ENCODE data around the gene RAP2C.

Gene RAP2C

DNA sequence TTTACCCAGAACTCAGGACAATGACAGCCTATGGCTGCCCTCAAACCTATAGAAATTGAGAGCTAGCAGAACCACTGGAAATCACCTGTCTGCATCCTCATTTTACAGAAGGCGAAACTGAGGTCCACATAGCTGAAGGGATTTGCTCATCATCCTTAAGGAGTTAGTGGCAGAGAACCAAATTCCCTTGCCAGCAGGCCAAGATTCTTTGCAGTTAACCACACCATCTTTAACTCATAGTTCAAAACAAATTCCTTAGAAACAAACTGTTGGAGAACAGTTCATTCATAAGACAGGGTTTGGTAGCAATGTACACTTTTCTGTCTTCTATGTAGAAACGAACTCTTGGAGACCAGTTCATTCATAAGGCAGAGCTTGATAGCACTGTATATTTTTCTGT is 37.9 kb upstream of the RAP2C start:
- Histone ChIP-seq H3K4me3 (replicated peaks; ENCODE audit: low read depth, low read length) (no peak overlapping the region), H3K27me3 (replicated peaks; ENCODE audit: control insufficient read depth, insufficient read depth, low read length) (no peaks in the 10 kb centered on the region), H3K36me3 (ENCODE audit: control insufficient read depth, insufficient read depth, low read length) (no peaks in the 10 kb centered on the region)
- DNase-seq (ENCODE audit: extremely low read depth, insufficient read length): no peak
- TF ChIP-seq, protein P1, sequence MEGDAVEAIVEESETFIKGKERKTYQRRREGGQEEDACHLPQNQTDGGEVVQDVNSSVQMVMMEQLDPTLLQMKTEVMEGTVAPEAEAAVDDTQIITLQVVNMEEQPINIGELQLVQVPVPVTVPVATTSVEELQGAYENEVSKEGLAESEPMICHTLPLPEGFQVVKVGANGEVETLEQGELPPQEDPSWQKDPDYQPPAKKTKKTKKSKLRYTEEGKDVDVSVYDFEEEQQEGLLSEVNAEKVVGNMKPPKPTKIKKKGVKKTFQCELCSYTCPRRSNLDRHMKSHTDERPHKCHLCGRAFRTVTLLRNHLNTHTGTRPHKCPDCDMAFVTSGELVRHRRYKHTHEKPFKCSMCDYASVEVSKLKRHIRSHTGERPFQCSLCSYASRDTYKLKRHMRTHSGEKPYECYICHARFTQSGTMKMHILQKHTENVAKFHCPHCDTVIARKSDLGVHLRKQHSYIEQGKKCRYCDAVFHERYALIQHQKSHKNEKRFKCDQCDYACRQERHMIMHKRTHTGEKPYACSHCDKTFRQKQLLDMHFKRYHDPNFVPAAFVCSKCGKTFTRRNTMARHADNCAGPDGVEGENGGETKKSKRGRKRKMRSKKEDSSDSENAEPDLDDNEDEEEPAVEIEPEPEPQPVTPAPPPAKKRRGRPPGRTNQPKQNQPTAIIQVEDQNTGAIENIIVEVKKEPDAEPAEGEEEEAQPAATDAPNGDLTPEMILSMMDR (IDR thresholded peaks at IDR 0.05; ENCODE audit: insufficient read depth, low read length, poor library complexity, severe bottlenecking): no peak

DNA sequence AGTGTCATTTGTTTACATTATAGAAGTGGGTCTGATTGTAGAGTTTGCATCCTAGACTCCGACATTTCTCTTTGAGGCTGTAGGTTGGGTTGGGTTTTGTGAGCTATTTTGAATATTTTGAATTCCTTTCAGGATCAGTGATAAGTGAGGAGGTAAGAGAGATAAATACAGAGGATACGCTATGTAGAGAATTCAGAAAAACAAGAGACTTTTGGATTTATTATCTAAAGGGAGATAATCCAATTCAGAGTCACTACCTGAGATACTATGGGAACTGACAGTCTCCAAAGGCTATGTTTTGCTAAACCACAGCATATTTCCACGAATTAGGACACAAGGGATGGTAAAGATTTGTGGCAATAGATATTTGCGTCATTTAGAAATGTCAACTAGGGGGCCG is 16.9 kb upstream of the RAP2C start:
- TF ChIP-seq, protein P1 (IDR thresholded peaks at IDR 0.05; ENCODE audit: insufficient read depth, low read length, poor library complexity, severe bottlenecking): no peak
- no peaks in the 10 kb centered on the region for H3K36me3 ChIP-seq (ENCODE audit: control insufficient read depth, insufficient read depth, low read length)

DNA sequence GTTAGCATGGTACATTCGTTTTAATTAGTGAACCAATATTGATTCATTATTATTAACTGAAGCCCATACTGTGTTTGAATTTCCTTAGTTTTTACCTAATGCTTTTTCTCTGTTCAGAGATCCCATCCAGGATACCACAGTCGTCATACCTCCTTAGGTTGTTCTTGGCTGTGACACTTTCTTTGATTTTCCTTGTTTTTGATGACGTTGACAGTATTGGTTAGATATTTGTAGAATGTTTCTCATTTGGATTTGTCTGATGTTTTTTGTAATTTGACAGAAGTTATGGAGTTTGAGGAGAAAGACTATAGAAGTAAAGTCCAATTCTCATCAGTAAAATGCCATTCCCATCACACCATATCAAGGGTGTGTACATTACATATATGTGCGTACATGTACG is 16.2 kb upstream of the RAP2C start:
- no peak for DNase-seq (ENCODE audit: extremely low read depth, insufficient read length)
- Histone ChIP-seq H3K27me3 (replicated peaks; ENCODE audit: control insufficient read depth, insufficient read depth, low read length) (no peaks in the 10 kb centered on the region), H3K4me3 (replicated peaks; ENCODE audit: low read depth, low read length) (no peak overlapping the region), H3K36me3 (ENCODE audit: control insufficient read depth, insufficient read depth, low read length) (no peaks in the 10 kb centered on the region)
- TF ChIP-seq, protein P1 (IDR thresholded peaks at IDR 0.05; ENCODE audit: insufficient read depth, low read length, poor library complexity, severe bottlenecking): no peak

More for the DNA sequence above, 16.9 kb upstream of the RAP2C start:
- Histone ChIP-seq H3K27me3 (replicated peaks; ENCODE audit: control insufficient read depth, insufficient read depth, low read length) (no peaks in the 10 kb centered on the region), H3K4me3 (replicated peaks; ENCODE audit: low read depth, low read length) (no peak overlapping the region)
- no peak for DNase-seq (ENCODE audit: extremely low read depth, insufficient read length)

DNA sequence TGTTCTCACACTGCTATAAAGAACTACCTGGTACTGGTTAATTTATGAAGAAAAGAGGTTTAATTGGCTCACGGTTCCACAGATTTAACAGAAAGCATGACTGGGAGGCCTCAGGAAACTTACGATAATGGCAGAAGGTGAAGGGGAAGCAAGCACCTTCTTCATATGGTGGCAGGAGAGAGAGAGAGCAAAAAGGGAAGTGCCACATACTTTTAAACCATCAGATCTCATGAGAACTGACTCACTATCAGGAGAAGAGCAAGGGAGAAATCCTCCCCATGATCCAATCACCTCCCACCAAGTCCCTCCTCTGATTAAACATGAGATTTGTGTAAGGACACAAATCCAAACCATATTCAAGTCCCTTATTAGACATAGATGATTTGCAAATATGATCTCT is 12.3 kb upstream of the RAP2C start:
- H3K27me3 ChIP-seq (replicated peaks; ENCODE audit: control insufficient read depth, insufficient read depth, low read length): no peaks in the 10 kb centered on the region
- TF ChIP-seq, protein P1 (IDR thresholded peaks at IDR 0.05; ENCODE audit: insufficient read depth, low read length, poor library complexity, severe bottlenecking): no peak
- no peak for DNase-seq (ENCODE audit: extremely low read depth, insufficient read length)
- H3K4me3 ChIP-seq (replicated peaks; ENCODE audit: low read depth, low read length): no peak overlapping the region
- no peaks in the 10 kb centered on the region for H3K36me3 ChIP-seq (ENCODE audit: control insufficient read depth, insufficient read depth, low read length)

DNA sequence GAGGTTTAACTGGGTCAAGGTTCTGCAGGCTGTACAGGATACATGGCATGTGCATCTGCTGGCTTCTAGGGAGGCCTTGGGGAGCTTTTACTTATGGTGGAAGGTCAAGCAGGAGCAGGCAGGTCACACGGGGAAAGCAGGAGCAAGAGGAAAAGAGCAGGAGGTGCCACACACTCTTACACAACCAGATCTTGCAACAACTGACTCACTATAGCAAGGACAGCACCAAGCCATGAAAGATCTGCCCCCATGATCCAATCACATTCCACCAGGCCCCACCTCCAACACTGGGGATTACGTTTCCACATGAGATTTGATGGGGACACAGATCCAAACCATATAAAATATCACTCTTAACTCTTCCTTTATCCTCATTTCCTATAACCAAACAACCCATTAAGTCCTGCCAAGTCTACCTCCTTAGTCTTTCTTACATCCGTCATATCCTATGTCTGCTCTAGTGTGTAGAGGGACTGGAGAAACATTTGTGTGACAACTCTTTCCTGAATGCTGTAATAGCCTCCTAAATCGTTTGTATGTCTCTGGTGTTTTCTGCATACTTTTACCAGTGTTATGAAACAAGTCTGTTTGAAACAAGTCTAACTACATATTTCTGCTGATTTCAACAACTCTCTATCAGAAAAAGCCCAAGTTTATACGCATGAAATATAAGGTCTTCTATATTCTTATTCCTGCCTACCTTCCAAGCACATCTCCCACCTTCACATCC is 8.3 kb upstream of the RAP2C start:
- TF ChIP-seq, protein P1 (IDR thresholded peaks at IDR 0.05; ENCODE audit: insufficient read depth, low read length, poor library complexity, severe bottlenecking): no peak
- no peaks in the 10 kb centered on the region for H3K27me3 ChIP-seq (replicated peaks; ENCODE audit: control insufficient read depth, insufficient read depth, low read length)
- DNase-seq (ENCODE audit: extremely low read depth, insufficient read length): no peak
- H3K4me3 ChIP-seq (replicated peaks; ENCODE audit: low read depth, low read length): no peak overlapping the region
- no peaks in the 10 kb centered on the region for H3K36me3 ChIP-seq (ENCODE audit: control insufficient read depth, insufficient read depth, low read length)

DNA sequence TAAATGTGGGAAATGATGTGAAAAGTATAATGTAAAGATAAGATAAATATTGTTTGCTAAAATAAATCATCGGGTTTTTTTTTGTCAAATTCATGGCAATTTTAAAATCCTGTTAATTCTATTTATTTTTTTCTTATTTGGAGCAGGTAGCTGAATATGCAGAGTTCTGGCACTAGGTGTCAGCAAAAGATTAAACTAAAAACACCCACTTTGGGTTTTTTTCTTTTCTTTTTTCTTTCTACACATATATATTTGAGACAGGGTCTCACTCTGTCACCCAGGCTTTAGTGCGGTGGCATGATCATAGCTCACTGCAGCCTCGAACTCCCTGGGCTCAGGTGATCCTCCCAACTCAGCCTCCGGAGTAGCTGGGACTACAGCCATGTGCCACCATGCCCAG is 6.9 kb upstream of the RAP2C start:
- DNase-seq (ENCODE audit: extremely low read depth, insufficient read length): no peak
- no peaks in the 10 kb centered on the region for H3K36me3 ChIP-seq (ENCODE audit: control insufficient read depth, insufficient read depth, low read length)
- H3K27me3 ChIP-seq (replicated peaks; ENCODE audit: control insufficient read depth, insufficient read depth, low read length): no peaks in the 10 kb centered on the region
- H3K4me3 ChIP-seq (replicated peaks; ENCODE audit: low read depth, low read length): no peak overlapping the region
- TF ChIP-seq, protein P1 (IDR thresholded peaks at IDR 0.05; ENCODE audit: insufficient read depth, low read length, poor library complexity, severe bottlenecking): peak; percentile 35
